SH-SY5Y (cell line): ENCODE results near the gene NAGS.

Experiments used
- GATA2 ChIP-seq: IDR thresholded peaks from 2 replicates; pipeline ENCODE4 v1.6.1; 2011; ENCODE audit warnings: mild to moderate bottlenecking, low read depth, low read length
- GATA3 ChIP-seq: IDR thresholded peaks from 2 replicates; pipeline ENCODE4 v1.6.1; 2011; ENCODE audit warnings: low read depth, mild to moderate bottlenecking, low read length, moderate library complexity

NAGS gene, protein sequence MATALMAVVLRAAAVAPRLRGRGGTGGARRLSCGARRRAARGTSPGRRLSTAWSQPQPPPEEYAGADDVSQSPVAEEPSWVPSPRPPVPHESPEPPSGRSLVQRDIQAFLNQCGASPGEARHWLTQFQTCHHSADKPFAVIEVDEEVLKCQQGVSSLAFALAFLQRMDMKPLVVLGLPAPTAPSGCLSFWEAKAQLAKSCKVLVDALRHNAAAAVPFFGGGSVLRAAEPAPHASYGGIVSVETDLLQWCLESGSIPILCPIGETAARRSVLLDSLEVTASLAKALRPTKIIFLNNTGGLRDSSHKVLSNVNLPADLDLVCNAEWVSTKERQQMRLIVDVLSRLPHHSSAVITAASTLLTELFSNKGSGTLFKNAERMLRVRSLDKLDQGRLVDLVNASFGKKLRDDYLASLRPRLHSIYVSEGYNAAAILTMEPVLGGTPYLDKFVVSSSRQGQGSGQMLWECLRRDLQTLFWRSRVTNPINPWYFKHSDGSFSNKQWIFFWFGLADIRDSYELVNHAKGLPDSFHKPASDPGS

GRCh38 chr17:44004077-44004760 lies at the start of gene NAGS:
Gene NAGS (plus strand): TSS chr17:44004622. CDS start chr17:44004664, 42 bp downstream.
- TF ChIP-seq GATA3 (no peak), GATA2 (no peak)

GRCh38 chr17:43956222-43956621 lies 48.2 kb upstream of the NAGS start:
- TF ChIP-seq GATA2, result no peak
- TF ChIP-seq GATA3, result no peak

- no peak for TF ChIP-seq GATA2
- no peak for TF ChIP-seq GATA3
These were observed 45.6 kb upstream of the NAGS start for GRCh38 chr17:43958748-43959352.

DNA sequence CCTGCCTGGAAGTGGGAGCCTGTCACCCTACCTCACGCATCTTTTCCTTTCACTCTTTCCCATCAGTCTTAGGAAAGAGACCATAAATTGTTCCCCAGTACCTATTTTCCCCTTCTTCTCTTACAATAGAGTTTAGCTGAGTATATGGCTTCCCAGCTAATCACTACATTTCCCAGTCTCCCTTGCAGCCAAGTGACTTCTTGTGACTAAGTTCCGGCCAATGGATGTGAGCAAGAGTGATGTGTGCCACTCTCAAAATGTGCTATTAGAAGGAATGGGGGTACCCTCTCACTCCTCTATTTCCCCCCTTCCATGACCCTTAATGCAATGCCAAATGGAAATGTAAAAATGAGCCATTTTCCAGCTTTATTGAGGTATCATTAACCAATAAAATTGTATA lies 42.5 kb upstream of the NAGS start:
- TF ChIP-seq GATA3 (no peak), GATA2 (no peak)

DNA sequence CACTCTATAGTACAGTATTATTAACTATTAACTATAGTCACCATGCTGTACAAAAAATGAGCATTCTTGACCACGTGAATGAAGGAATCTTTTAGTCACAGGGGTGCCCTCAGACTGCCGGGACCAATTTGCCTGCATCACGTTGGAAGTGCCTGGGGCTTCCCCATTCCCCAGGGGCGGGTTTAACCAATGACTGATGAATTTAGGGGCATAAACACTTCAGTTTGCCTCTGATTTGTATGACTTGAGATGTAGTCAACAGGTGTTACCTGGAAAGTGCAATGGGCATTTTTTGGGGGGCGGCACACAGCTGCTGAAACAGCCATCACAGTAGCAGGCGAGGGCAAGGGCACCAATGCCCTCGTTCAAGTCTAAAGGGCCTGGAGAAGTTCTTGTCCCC lies 41.9 kb upstream of the NAGS start:
- TF ChIP-seq GATA2 (no peak), GATA3 (no peak)

GRCh38 chr17:43966276-43966675 lies 38.1 kb upstream of the NAGS start:
- TF ChIP-seq GATA3, result no peak
- TF ChIP-seq GATA2, result no peak

DNA sequence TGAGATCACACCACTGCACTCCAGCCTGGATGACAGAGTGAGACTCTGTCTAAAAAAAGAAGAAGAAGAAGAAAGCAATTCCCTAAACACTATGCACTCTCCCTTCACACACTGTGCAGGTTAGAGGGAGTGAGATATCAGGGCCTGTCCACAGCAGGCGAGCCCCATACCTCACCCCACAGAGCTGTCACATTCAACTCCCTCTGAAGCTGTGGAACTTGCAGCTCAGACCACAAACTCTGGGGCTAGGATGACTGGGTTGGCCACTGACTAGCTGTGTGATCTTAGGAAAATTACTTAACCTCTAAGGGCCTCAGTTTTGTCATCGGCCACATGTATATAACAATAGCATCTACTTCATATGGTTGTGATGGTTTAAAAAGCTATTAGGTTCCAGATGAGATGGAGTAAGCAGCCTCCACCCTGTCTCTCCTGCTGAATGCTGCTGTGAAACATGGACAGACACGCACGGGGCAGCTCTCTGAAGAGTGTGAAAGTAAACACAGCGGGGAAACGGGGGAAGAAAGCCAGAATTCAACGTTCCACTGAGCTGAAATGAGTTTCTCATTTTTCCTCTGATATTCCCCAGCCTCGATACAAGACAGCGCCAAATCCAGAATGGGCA lies 37.1 kb upstream of the NAGS start:
- TF ChIP-seq GATA3, result no peak
- no peak for TF ChIP-seq GATA2

GRCh38 chr17:43970366-43970765 lies 34.1 kb upstream of the NAGS start:
- TF ChIP-seq GATA3 (no peak), GATA2 (no peak)

- TF ChIP-seq GATA3 (no peak), GATA2 (peak; percentile 36; the same call in 1 of the 2 replicates)
These were observed 29.8 kb upstream of the NAGS start for GRCh38 chr17:43974382-43975266.

- no peak for TF ChIP-seq GATA3
- TF ChIP-seq GATA2, result no peak
These were observed 28.5 kb upstream of the NAGS start for GRCh38 chr17:43975898-43976297.

- no peak for TF ChIP-seq GATA2
- no peak for TF ChIP-seq GATA3
These were observed 27.2 kb upstream of the NAGS start for GRCh38 chr17:43976963-43977837.

- TF ChIP-seq GATA2, result no peak
- no peak for TF ChIP-seq GATA3
These were observed 26.3 kb upstream of the NAGS start for GRCh38 chr17:43978078-43978477.
